ENCODE data around the gene KPNA2. TPM values are rescaled to one million over a fixed set of nuclear protein-coding genes. Genes with fewer than 3 reads are reported as not detected.
"Not testable (repeated sequence)": the region's sequence is repeated elsewhere in the genome, so short reads cannot be mapped to it uniquely, and the experiment has no call there.

The KPNA2 gene
- total and polyA plus RNA-seq, 4 donors: 5.8 to 20.9 (median 15.4) TPM

- Histone ChIP-seq H3K36me3 (ENCODE audit: control insufficient read depth in 1 of 2, insufficient read depth in 2 of 2, low read length in 1 of 2) (no peaks in the 10 kb centered on the region), H3K4me1 (ENCODE audit: control insufficient read depth in 1 of 2, insufficient read depth in 2 of 2, low read length in 2 of 2) (no peaks in the 10 kb centered on the region), H3K27me3 (ENCODE audit: control insufficient read depth in 1 of 2, insufficient read depth in 2 of 2, low read length in 1 of 2) (no peaks in the 10 kb centered on the region), H3K27ac (ENCODE audit: low read depth in 1 of 2, low read length in 2 of 2) (no peak overlapping the region), H3K9me3 (ENCODE audit: control insufficient read depth, low read length) (no peaks in the 10 kb centered on the region), H3K4me3 (ENCODE audit: low read length in 2 of 2) (no peak overlapping the region)
- WGBS, 2 donors: 40 to 43% methylated on average over 11 of the region's 11 CpGs
- intact Hi-C loops (cut with DNase I): no loop called here
- ATAC-seq (ENCODE audit: low FRiP score) (peak; percentile 44), DNase-seq (no peak)
Measured at GRCh38 chr17:68061512-68062313, 26.2 kb downstream of the KPNA2 start.

GRCh38 chr17:68065366-68065765 is 29.8 kb downstream of the KPNA2 start:
- H3K27me3 ChIP-seq (ENCODE audit: control insufficient read depth in 1 of 2, insufficient read depth in 2 of 2, low read length in 1 of 2); H3K27ac ChIP-seq (ENCODE audit: low read depth in 1 of 2, low read length in 2 of 2); H3K36me3 ChIP-seq (ENCODE audit: control insufficient read depth in 1 of 2, insufficient read depth in 2 of 2, low read length in 1 of 2); DNase-seq; ATAC-seq (ENCODE audit: low FRiP score); intact Hi-C loops (cut with DNase I); H3K9me3 ChIP-seq (ENCODE audit: control insufficient read depth, low read length); H3K4me1 ChIP-seq (ENCODE audit: control insufficient read depth in 1 of 2, insufficient read depth in 2 of 2, low read length in 2 of 2); H3K4me3 ChIP-seq (ENCODE audit: low read length in 2 of 2): not testable (repeated sequence)
- WGBS, 2 donors: 96% methylated on average over 7 of the region's 7 CpGs

GRCh38 chr17:68068512-68068911 is 33.0 kb downstream of the KPNA2 start:
- H3K4me3 ChIP-seq (ENCODE audit: low read length in 2 of 2); H3K36me3 ChIP-seq (ENCODE audit: control insufficient read depth in 1 of 2, insufficient read depth in 2 of 2, low read length in 1 of 2); H3K27ac ChIP-seq (ENCODE audit: low read depth in 1 of 2, low read length in 2 of 2); ATAC-seq (ENCODE audit: low FRiP score); H3K9me3 ChIP-seq (ENCODE audit: control insufficient read depth, low read length); intact Hi-C loops (cut with DNase I); H3K4me1 ChIP-seq (ENCODE audit: control insufficient read depth in 1 of 2, insufficient read depth in 2 of 2, low read length in 2 of 2); DNase-seq; H3K27me3 ChIP-seq (ENCODE audit: control insufficient read depth in 1 of 2, insufficient read depth in 2 of 2, low read length in 1 of 2): not testable (repeated sequence)
- 91 to 94% methylated on average over 3 of the region's 3 CpGs for WGBS, 2 donors

GRCh38 chr17:68070582-68071444 is 35.3 kb downstream of the KPNA2 start:
- H3K4me1 ChIP-seq (ENCODE audit: control insufficient read depth in 1 of 2, insufficient read depth in 2 of 2, low read length in 2 of 2); H3K27ac ChIP-seq (ENCODE audit: low read depth in 1 of 2, low read length in 2 of 2); intact Hi-C loops (cut with DNase I); H3K36me3 ChIP-seq (ENCODE audit: control insufficient read depth in 1 of 2, insufficient read depth in 2 of 2, low read length in 1 of 2); H3K4me3 ChIP-seq (ENCODE audit: low read length in 2 of 2); H3K9me3 ChIP-seq (ENCODE audit: control insufficient read depth, low read length); H3K27me3 ChIP-seq (ENCODE audit: control insufficient read depth in 1 of 2, insufficient read depth in 2 of 2, low read length in 1 of 2): not testable (repeated sequence)
- DNase-seq (peak in 1 of 2 donors; percentile 75), ATAC-seq (ENCODE audit: low FRiP score) (peak; percentile 68)
- WGBS, 2 donors: 35 to 36% methylated on average over 15 of the region's 15 CpGs

GRCh38 chr17:68074279-68074678 is 38.7 kb downstream of the KPNA2 start:
- Histone ChIP-seq H3K4me1 (ENCODE audit: control insufficient read depth in 1 of 2, insufficient read depth in 2 of 2, low read length in 2 of 2) (no peaks in the 10 kb centered on the region), H3K27ac (ENCODE audit: low read depth in 1 of 2, low read length in 2 of 2) (no peak overlapping the region), H3K27me3 (ENCODE audit: control insufficient read depth in 1 of 2, insufficient read depth in 2 of 2, low read length in 1 of 2) (no peaks in the 10 kb centered on the region), H3K4me3 (ENCODE audit: low read length in 2 of 2) (no peak overlapping the region), H3K36me3 (ENCODE audit: control insufficient read depth in 1 of 2, insufficient read depth in 2 of 2, low read length in 1 of 2) (no peaks in the 10 kb centered on the region), H3K9me3 (ENCODE audit: control insufficient read depth, low read length) (no peaks in the 10 kb centered on the region)
- 79 to 83% methylated on average over 4 of the region's 4 CpGs for WGBS, 2 donors
- DNase-seq: no peak
- intact Hi-C loops (cut with DNase I): no loop called here
- peak; percentile 51 for ATAC-seq (ENCODE audit: low FRiP score)

GRCh38 chr17:68075953-68076607 is 40.5 kb downstream of the KPNA2 start:
- H3K4me1 ChIP-seq (ENCODE audit: control insufficient read depth in 1 of 2, insufficient read depth in 2 of 2, low read length in 2 of 2); H3K36me3 ChIP-seq (ENCODE audit: control insufficient read depth in 1 of 2, insufficient read depth in 2 of 2, low read length in 1 of 2); ATAC-seq (ENCODE audit: low FRiP score); H3K27ac ChIP-seq (ENCODE audit: low read depth in 1 of 2, low read length in 2 of 2); H3K9me3 ChIP-seq (ENCODE audit: control insufficient read depth, low read length); H3K4me3 ChIP-seq (ENCODE audit: low read length in 2 of 2); H3K27me3 ChIP-seq (ENCODE audit: control insufficient read depth in 1 of 2, insufficient read depth in 2 of 2, low read length in 1 of 2); DNase-seq; intact Hi-C loops (cut with DNase I): not testable (repeated sequence)
- 97 to 100% methylated on average over 1 of the region's 1 CpG for WGBS, 2 donors

- ATAC-seq (ENCODE audit: low FRiP score); H3K27me3 ChIP-seq (ENCODE audit: control insufficient read depth in 1 of 2, insufficient read depth in 2 of 2, low read length in 1 of 2); H3K4me3 ChIP-seq (ENCODE audit: low read length in 2 of 2); H3K27ac ChIP-seq (ENCODE audit: low read depth in 1 of 2, low read length in 2 of 2); intact Hi-C loops (cut with DNase I); H3K4me1 ChIP-seq (ENCODE audit: control insufficient read depth in 1 of 2, insufficient read depth in 2 of 2, low read length in 2 of 2); H3K36me3 ChIP-seq (ENCODE audit: control insufficient read depth in 1 of 2, insufficient read depth in 2 of 2, low read length in 1 of 2); DNase-seq; H3K9me3 ChIP-seq (ENCODE audit: control insufficient read depth, low read length): not testable (repeated sequence)
- 74 to 81% methylated on average over 5 of the region's 5 CpGs for WGBS, 2 donors
Measured at GRCh38 chr17:68077498-68077897, 42.0 kb downstream of the KPNA2 start.

GRCh38 chr17:68080411-68081150 is 45.0 kb downstream of the KPNA2 start:
- WGBS, 2 donors: 97% methylated on average over 43 to 46 of the region's 46 CpGs
- no peak overlapping the region for H3K27ac ChIP-seq (ENCODE audit: low read depth in 1 of 2, low read length in 2 of 2)
- H3K9me3 ChIP-seq (ENCODE audit: control insufficient read depth, low read length): no peaks in the 10 kb centered on the region
- intact Hi-C loops (cut with DNase I): no loop called here
- DNase-seq (no peak), ATAC-seq (ENCODE audit: low FRiP score) (no peak)
- H3K36me3 ChIP-seq (ENCODE audit: control insufficient read depth in 1 of 2, insufficient read depth in 2 of 2, low read length in 1 of 2): no peaks in the 10 kb centered on the region
- H3K4me1 ChIP-seq (ENCODE audit: control insufficient read depth in 1 of 2, insufficient read depth in 2 of 2, low read length in 2 of 2): no peaks in the 10 kb centered on the region
- no peak overlapping the region for H3K4me3 ChIP-seq (ENCODE audit: low read length in 2 of 2)
- no peaks in the 10 kb centered on the region for H3K27me3 ChIP-seq (ENCODE audit: control insufficient read depth in 1 of 2, insufficient read depth in 2 of 2, low read length in 1 of 2)

Measured in aorta (tissue), 5 donors.